ENCODE measurements around the gene HLA-DRB5.
"Not testable (repeated sequence)": the region's sequence is repeated elsewhere in the genome, so short reads cannot be mapped to it uniquely, and the experiment has no call there.

Gene HLA-DRB5

GRCh38 chr6:32529697-32530430, at the start of gene HLA-DRB5:
Gene HLA-DRB5, minus strand, starts transcription at chr6:32530287. Its CDS starts 63 bp downstream, at chr6:32530224.
- no peak for DNase-seq (ENCODE audit: low read depth in 2 of 2)

DNA sequence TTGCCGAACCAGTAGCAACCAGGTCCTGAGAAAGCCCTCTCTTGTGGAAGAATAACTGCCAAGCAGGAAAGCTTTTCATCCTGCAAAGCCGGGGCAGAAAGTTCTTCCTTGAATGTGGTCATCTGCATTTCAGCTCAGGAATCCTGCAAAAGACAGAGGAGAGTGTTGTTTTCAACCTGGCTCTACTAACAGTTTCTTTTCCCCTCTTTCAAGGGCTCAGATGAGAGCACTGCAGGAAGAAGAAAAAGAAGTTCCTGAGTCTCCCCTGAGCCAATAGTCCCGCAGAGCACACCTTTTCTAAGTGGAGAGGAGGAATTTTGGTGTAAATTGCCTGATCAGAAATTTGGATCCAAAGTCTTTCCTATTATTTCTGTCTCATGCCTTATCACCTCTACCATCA, 48.9 kb upstream of the HLA-DRB5 start:
- no peak for DNase-seq (ENCODE audit: low read depth in 2 of 2)

- DNase-seq (ENCODE audit: low read depth in 2 of 2) = not testable (repeated sequence)
Observed at GRCh38 chr6:32577493-32577892, 47.4 kb upstream of the HLA-DRB5 start.

DNA sequence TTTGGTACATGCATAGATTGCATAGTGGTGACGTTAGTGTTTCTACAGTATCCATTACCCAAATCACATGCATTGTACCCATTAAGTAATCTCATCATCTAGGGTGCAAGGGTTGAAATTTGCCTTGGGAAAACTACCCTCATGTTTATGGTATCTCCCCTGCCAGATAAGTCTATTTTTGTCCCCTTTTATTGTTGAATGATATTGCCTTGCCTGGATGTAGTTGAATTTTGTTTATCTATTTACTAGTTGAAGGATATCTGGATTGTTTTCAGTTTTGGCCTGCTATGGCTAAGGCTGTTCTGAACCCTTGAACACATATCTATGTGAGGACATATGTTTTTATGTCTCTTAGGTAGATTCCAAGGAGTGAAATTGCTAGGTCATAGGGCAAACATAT, 46.2 kb upstream of the HLA-DRB5 start:
- DNase-seq (ENCODE audit: low read depth in 2 of 2) = no peak

DNA sequence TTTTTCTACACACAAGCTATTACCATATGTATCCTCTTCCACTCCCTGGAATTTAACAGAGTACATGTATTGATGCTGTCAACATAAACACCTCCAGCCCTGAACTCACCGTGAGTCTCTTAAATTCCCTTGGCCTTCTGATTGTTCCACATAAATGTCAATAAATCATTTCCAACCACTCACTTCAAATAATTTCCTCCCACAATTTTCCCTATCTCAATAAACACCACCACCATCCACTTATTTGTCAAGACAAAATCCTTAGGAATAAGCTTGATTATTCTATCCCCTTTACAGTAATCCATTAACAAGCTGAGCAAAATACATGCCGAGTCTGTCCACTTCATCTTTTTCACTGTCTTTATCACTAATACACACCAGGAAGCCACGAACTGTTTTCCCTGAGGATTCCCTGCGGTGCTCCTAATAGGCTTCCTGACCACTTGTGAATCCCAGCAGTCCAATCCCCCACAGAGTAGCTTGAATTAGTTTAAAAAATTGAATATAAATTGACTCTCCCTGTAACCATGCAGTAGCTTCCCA, 40.3 kb upstream of the HLA-DRB5 start:
- no peak for DNase-seq (ENCODE audit: low read depth in 2 of 2)

DNA sequence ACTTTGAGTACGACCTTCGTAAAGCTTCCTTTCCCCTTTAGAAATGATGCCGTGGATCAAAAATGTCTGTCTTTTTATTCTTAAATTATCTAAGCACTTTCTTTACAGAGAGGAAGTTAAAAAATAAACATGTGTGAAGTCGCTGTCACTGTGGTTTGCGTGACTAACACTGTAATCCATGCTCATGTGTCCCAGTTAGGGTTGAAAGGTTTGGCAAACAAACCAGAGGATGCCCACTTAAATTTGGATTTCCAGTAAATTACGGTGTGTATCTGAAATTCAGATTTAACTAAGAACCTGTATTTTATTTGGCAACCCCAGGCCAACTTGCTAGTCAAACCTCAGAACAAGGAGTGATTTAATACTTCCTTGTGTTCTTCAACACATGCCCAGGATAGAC, 38.5 kb upstream of the HLA-DRB5 start:
- no peak for DNase-seq (ENCODE audit: low read depth in 2 of 2)

GRCh38 chr6:32566957-32567356, 36.9 kb upstream of the HLA-DRB5 start:
- DNase-seq (ENCODE audit: low read depth in 2 of 2) = no peak

- no peak for DNase-seq (ENCODE audit: low read depth in 2 of 2)
Observed at GRCh38 chr6:32565511-32565910, 35.4 kb upstream of the HLA-DRB5 start.

GRCh38 chr6:32562940-32563339, 32.9 kb upstream of the HLA-DRB5 start:
- DNase-seq (ENCODE audit: low read depth in 2 of 2) = no peak

DNA sequence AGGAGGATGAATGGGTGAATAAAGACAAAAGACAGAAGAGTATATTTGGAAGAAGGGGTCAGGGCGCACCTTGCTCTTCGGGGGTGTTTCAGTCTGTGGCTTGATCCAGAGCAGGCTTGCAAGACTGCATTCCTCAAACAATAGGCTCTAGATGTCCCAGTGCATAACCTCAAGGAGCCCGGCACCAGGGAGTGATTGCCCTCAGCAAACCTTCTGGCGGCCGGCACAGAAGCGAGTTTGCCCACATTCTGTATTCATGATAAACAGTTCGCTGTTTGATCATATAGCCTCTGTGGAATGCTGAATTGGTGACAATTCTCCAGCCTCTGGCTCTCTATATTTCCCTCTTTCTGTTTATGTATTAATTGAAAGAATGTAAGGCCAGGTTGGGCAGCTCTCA, 29.7 kb upstream of the HLA-DRB5 start:
- DNase-seq (ENCODE audit: low read depth in 2 of 2) = no peak

DNA sequence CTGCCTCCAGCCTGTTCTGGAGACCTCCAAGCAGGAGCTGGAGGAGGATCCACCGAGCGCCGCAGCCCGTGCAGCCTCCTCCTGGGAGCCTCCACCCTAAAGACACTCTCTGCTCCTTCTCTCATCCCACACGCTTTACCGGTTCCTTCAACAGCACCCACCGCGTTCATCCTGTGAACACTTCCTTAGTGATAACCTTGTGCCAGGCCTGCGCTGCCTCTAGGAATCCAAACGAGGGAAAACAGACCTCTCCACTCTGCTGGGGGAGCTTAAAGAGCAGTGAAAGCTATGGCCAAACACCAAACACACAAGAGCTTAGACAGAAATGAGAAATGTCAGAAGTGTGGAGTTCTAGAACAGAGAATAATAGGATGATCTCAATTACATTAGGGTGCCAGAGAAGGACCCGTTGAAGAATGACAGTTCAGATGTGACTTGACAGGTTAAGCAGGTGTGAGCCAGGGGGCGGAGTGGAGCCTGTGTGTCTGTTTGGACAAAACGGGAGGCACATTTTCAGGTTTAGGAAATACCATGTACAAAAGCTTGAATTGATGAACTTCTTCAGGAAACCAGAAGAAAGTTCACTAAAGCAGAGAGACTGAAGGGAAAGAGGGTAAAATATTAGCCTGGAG, 28.5 kb upstream of the HLA-DRB5 start:
- no peak for DNase-seq (ENCODE audit: low read depth in 2 of 2)

- DNase-seq (ENCODE audit: low read depth in 2 of 2) = no peak
Observed at GRCh38 chr6:32554116-32554965, 24.3 kb upstream of the HLA-DRB5 start.

- DNase-seq (ENCODE audit: low read depth in 2 of 2) = no peak
Observed at GRCh38 chr6:32553037-32553742, 23.1 kb upstream of the HLA-DRB5 start.

DNA sequence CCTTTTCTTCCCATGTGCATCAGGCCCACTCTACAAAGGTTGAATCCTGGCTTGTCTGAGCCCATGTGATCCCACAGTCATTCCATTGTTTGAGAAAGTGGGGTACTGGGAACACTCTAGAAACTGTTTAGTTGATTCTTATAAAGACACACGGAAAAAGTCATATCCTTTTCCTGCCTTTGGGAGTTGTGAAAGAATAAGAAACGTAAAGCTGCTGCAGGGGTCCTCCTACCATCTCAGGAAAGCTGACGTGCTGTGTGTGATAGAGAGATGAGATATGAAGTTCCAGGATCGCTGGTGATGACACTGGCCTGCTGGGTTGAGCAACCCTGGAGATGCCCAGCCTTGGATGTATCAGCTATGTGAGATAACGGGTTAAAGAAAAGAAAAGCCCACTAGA, 21.3 kb upstream of the HLA-DRB5 start:
- no peak for DNase-seq (ENCODE audit: low read depth in 2 of 2)

DNA sequence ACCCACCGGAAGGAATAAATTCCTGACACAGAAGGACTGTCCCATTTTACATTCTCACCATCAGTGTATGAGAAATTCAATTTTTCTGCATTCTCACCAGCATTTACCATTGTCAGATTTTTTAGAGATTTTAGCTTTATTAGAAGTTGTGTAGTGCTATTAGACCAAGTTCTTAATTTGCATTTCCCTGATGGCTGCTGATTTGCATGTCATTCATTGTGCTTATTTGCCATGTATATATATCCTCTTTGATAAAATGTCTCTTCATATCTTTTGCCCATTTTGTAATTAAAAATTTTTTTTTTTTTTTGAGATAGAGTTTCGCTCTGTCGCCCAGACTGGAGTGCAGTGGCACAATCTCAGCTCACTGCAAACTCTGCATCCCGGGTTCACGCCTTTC, 9.8 kb upstream of the HLA-DRB5 start:
- no peak for DNase-seq (ENCODE audit: low read depth in 2 of 2)

GRCh38 chr6:32530431-32530793, 325 bp upstream of the HLA-DRB5 start:
- DNase-seq (ENCODE audit: low read depth in 2 of 2) = not testable (repeated sequence)

GRCh38 chr6:32522302-32523047, 7.6 kb downstream of the HLA-DRB5 start:
- DNase-seq (ENCODE audit: low read depth in 2 of 2) = no peak

DNA sequence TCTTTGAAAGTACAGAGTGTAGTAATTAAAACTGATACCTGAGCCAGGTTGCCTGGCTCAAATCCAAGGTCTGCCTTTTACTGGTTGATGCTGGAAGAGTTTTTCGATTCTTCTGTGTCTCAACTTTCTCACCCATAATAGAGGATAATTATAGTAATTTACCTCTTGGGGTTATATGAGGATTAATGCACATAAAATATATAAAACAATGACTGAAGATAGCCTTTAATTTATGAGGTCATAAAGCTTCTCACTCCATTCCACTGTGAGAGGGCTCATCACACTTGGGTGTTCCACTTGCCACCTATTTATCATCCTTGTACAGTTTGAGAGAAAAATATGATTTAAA, 10.2 kb downstream of the HLA-DRB5 start:
- DNase-seq (ENCODE audit: low read depth in 2 of 2) = no peak

DNA sequence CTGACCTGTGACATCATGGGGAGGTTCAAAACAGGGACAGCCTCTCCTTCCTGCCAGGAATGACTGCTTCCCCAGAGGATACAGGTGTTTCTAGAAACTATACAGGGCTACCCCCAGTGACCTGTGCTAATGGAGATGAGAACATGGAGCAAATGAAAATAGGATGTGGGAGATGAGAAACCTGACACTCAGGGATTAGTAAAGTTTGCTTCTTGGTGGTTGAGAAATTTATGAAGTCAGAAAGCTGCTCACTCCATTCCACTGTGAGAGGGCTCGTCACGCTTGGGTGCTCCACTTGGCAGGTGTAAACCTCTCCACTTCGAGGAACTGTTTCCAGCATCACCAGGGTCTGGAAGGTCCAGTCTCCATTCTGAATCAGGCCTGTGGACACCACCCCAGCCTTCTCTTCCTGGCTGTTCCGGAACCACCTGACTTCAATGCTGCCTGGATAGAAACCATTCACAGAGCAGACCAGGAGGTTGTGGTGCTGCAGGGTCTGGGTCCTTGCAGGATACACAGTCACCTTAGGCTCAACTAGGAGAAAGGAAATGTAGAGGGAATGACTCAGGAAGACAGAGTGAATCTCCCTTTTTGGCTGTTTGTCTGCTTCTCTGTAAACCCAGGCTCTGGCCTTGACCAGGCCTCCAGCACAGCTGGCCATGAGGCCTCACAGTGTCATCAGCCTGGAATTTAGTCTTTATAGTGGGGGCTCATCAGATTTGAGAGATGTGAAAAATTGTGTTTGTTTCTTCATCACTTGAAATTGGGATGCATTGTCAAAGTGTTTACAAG, 10.8 kb downstream of the HLA-DRB5 start:
- DNase-seq (ENCODE audit: low read depth in 2 of 2) = no peak
